Embryonic facial prominence (tissue), 1 donor: ENCODE results near the gene APBA3.

Source experiments
- DNase-seq: peaks from one replicate; pipeline ENCODE4 v3.0.0-alpha.2; 2016; ENCODE audit errors: extremely low spot score

The APBA3 gene

GRCh38 chr19:3761382-3762129 is at the start of gene APBA3:
Gene APBA3 (minus strand): TSS chr19:3761692. CDS start chr19:3760264, 1,428 bp downstream.
- DNase-seq, result peak; percentile 55

- no peak for DNase-seq
These were observed 49.3 kb upstream of the APBA3 start for GRCh38 chr19:3810708-3811355.

GRCh38 chr19:3809881-3810707 is 48.6 kb upstream of the APBA3 start:
- no peak for DNase-seq

- DNase-seq, result no peak
These were observed 47.1 kb upstream of the APBA3 start for GRCh38 chr19:3808420-3809143.

- no peak for DNase-seq
These were observed 46.3 kb upstream of the APBA3 start for GRCh38 chr19:3807574-3808354.

GRCh38 chr19:3807131-3807480 is 45.6 kb upstream of the APBA3 start:
- DNase-seq, result no peak

GRCh38 chr19:3805859-3806258 is 44.4 kb upstream of the APBA3 start:
- DNase-seq, result no peak

- DNase-seq, result no peak
These were observed 42.9 kb upstream of the APBA3 start for GRCh38 chr19:3804429-3804828.

GRCh38 chr19:3803986-3804385 is 42.5 kb upstream of the APBA3 start:
- no peak for DNase-seq

- no peak for DNase-seq
These were observed 41.8 kb upstream of the APBA3 start for GRCh38 chr19:3803114-3803888.

- no peak for DNase-seq
These were observed 40.1 kb upstream of the APBA3 start for GRCh38 chr19:3801412-3802096.

- no peak for DNase-seq
These were observed 39.5 kb upstream of the APBA3 start for GRCh38 chr19:3800996-3801395.

- DNase-seq, result no peak
These were observed 36.6 kb upstream of the APBA3 start for GRCh38 chr19:3798137-3798536.

GRCh38 chr19:3796358-3796757 is 34.9 kb upstream of the APBA3 start:
- DNase-seq, result no peak

GRCh38 chr19:3793799-3794198 is 32.3 kb upstream of the APBA3 start:
- DNase-seq, result no peak

- DNase-seq, result no peak
These were observed 30.6 kb upstream of the APBA3 start for GRCh38 chr19:3792114-3792513.

GRCh38 chr19:3790941-3791340 is 29.4 kb upstream of the APBA3 start:
- DNase-seq, result no peak

- no peak for DNase-seq
These were observed 28.8 kb upstream of the APBA3 start for GRCh38 chr19:3790209-3790734.

- no peak for DNase-seq
These were observed 27.7 kb upstream of the APBA3 start for GRCh38 chr19:3788996-3789778.
